Femur (tissue), 1 donor: ENCODE results near the gene NRG3.

ENCODE experiments used
- DNase-seq: peaks from one replicate; pipeline ENCODE4 v3.0.0-alpha.2; 2017

NRG3 gene

DNA sequence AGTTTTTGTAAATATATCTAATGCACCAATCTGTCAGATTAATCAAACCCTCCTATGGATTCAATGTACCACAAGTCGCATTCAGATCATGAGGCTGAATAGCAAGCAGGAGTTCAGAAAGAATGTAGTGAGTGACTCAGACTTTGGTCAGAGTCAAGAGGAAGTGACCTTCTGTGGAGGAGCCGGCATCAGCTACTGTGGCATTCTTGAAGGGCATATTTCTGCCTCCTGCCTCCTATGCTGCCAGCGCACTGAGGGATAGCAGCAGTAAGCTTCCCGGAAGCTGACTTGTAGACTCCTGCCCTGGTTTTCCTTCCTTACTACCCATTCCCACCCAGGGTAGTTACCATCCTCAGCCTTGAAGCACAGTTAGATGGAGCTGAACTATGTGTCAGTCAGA is 867.5 kb downstream of the NRG3 start:
- DNase-seq, result no peak

DNA sequence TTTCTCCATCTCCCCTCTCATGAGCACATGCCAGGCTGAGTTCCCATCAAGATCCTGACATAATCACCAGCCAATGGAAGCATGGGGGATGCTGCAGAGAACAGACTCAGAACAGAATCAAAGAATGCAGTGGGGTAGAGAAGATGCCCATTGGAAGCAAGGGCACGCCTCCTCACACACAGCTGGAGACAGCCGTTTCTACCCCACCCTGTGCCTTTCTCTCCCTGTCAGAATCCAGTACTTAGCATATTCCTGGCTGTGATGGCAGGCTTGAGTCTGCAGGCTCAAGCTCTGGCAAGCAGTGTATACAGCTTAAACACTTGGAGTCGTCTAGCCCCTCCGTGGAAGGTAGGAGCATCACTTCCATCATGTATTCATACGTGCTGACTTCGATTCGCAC is 867.9 kb downstream of the NRG3 start:
- DNase-seq, result no peak

DNA sequence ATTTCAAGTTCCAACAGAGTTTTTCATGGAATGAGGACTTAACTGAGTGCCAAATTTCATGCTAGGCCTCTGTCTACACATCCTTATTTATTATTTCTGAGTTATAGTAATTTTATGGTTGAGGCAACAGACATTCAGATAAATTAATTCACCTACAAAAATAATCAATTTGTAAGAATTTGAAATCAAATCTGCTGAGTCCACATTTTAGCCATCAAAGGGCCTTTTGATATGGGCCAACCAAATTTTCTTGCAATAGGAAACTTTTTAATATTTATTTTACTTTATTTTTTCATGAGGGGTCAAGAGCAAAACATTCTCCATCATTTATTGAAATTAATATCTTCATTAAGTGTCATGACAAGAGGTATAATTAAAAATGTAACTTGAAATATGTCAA is 875.5 kb downstream of the NRG3 start:
- no peak for DNase-seq

DNA sequence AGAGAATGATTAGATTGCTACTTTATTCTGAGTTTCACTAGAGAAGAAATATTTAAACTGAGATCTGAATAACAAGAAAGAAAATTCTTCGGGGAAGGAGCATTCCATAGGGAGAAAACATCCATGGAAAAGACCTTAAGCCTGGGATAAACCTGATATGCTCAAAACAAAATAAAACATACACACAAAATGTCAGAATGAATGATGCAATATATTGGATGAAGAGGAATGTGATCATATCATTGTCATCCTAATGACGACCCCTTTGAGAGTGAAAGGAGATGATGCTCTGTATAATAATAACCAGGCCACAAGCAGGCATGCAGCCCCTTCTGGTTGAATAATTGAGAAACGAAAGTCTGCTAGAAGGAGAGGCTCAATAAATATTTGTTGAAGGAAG is 882.4 kb downstream of the NRG3 start:
- no peak for DNase-seq

DNA sequence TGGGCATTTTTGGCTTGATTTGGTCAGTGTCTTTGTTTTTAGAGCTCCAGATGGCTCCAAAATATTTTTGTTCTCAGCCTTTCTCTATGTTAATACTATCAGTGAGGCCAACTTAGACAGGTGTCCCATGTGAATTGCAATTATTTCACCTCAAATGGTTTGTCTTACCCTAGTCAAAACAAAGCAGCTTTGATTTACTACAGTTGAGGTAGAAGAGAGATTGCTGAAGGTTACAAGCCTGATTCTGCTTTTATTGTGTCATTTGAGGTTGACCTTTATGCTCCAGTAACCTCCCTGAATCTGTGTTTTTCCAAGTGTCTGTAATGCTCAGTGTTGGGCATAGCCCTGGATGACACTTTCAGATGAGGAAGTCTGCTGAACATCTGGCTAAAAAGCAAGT is 882.9 kb downstream of the NRG3 start:
- no peak for DNase-seq

DNA sequence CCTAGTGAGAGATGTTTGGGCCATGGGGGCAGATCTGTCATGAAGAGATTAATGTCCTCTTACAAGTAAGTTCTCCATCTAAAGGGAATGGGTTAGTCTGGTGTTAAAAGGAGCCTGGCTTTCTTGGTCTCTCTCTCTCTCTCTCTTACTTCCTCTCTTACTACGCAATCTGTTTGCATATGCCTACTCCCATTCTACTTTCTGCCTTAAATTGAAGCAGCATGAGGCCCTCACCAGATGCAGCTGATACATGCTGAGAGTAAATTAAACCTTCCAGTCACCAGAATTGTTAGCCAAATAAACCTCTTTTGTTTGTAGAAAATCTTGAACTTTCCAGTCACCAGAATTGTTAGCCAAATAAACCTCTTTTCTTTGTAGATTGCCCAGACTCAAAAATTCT is 884.1 kb downstream of the NRG3 start:
- DNase-seq, result no peak

DNA sequence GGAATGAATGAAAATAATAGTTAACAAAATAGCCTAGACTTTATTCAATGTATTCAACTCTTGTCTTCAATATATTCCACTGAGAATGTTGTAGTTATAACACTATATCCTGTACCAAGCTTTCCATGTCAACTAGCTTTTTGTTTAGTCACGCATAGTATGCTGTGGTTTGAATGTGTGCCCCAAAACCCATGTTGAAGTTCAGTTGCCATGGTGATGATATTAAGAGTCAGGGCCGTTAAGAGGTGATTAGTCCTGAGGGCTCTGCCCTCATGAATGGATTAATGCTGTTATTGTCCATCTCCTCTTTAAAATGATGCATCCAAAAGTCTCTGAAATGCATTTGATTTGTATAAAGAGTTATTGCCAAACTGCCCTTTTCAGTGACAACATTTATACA is 887.6 kb downstream of the NRG3 start:
- no peak for DNase-seq

DNA sequence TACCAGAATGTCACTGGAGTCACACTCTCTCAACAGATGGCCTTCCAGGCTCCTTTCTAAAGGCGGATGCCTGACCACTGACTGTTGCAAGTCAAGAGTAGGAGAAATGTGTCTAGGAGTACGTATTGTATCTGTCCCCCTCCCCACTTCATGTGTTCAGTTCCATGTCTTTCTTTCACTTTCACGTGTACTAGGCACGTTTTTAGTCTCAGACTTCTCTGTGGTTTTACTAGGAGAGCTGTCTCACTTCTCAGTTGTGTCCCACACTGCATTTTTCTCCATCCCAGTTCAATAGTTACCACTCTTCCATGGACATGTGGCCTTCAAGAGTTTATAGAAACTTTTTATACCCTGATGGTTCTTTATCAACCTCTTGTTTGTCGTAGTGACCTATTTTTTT is 893.0 kb downstream of the NRG3 start:
- DNase-seq, result no peak

DNA sequence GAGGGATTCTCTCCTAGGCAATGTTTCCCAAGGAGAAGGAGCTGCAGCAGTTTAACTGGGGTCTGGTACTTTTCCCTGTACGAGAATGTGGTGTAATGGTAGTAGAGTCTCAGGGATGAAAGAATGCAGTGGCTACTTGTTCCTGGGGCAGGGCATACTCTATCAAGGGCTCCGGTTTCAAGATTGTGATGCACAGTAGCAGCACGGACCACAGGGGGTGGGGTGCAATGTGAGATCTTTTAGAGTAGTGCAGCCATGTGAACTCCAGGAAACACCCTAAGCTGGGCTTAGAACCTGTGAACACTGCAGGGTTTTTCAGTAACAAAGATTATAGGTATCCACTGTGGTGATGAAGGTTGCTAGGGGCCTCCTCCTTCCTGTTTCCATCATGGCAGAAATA is 903.9 kb downstream of the NRG3 start:
- no peak for DNase-seq

DNA sequence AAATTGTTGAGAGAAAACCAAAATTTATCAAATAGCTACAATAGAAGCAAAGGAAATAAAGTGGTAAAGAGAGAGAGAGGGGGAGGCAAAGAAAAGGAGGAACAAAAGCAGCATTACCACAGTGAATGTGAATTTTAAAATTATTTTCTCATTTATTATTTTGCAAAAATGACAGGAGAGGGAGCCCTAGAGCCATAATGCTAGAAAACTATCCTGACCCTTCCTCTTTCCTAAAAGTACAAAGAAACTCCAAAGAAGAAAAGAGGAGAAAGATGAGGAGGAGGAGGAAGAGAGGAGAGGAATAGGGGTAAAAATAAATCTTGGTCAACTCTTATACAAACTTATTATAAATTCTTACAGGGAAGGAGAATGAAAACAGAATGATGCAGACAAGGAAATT is 921.5 kb downstream of the NRG3 start:
- DNase-seq, result no peak

DNA sequence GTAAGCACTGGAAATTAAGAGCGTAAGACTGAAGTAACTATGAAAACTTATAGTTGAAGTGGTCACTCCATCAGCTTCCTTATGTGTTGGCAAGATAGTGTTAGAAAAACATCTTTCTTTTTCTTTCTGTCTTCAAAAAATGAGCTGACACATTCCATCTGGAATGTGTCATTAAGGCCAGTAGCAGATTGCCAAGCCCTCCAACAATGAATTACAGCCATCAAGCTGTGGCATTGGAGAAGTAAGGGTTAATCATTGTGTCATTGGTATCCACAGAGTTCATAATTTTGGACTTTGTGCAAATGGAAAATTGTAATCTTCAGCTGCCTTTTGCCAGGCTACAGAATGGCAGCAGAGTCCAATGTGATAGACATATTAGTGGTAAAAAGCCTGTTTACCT is 926.3 kb downstream of the NRG3 start:
- DNase-seq, result no peak

DNA sequence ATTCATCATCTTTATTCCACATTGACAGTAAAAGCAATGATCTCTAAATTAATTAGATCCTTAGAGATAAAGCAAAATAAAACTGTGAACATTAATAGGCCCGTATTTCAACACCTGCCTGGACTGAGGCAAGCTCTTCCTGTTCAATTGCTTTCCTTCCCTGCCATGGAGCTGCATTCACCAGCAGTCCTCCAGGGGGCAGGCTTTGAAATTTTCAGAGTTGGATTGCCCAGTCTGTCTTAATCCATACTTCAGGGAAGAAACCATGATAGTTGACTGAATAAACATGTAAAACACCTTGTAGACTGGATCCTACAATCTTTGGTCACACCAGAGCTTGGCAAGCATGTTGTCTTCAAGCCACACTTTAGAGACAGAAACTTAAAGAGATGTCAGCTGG is 936.6 kb downstream of the NRG3 start:
- no peak for DNase-seq

DNA sequence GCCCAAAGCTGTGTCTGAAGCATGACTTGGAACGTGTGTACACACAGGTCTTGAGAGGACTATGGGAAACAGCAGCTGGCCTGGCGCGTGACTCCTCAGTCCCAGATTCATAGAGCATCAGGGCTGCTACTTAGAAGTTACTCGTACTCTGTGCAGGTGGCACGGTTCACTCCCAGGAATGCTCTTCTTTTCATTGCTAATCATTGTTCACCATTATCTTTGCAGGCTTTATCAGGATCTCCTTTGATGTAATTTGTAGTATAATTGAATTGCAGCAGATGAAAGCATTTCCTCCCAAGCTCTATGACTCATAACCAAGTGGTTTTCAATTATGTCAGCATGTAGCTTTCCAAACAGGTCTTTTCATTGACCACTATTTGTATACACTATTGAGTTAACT is 938.9 kb downstream of the NRG3 start:
- DNase-seq, result no peak

DNA sequence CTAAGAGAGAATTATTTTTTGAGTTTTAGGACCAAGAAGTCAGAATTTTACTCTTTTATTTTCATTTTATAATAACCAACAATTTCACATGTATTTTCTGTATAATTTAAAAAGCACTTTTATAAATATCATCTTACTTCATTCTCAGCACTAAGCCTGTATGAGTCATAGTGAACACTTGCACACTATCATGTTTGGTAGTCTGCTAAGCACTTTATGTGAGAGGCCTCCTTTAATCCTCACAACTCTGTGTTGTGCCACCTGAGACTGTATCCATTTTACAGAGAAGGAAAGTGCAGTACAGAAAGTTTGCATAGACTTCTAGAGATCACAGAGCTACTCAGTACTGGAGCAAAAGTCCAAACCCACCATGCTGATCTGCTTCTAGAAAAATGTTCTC is 939.6 kb downstream of the NRG3 start:
- DNase-seq, result no peak

DNA sequence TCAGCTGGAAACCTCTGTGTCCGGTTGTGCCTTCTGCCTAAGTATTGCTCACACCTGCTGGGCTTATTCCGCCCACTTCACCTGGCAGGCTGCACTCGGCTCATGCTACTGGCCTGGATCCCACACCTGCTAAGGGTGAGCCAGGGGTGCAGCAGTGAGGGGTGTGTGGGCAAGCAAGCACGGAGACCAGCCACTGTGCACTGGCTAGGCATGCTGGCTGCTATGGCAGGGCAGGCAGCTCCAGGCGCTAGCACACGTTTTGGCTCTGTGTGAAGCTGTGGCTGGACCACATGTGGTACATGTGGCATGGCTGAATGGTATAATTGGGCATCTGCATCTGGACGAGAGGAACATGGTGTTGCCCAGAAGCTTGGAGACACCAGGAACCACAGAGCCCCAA is 940.7 kb downstream of the NRG3 start:
- DNase-seq, result no peak

DNA sequence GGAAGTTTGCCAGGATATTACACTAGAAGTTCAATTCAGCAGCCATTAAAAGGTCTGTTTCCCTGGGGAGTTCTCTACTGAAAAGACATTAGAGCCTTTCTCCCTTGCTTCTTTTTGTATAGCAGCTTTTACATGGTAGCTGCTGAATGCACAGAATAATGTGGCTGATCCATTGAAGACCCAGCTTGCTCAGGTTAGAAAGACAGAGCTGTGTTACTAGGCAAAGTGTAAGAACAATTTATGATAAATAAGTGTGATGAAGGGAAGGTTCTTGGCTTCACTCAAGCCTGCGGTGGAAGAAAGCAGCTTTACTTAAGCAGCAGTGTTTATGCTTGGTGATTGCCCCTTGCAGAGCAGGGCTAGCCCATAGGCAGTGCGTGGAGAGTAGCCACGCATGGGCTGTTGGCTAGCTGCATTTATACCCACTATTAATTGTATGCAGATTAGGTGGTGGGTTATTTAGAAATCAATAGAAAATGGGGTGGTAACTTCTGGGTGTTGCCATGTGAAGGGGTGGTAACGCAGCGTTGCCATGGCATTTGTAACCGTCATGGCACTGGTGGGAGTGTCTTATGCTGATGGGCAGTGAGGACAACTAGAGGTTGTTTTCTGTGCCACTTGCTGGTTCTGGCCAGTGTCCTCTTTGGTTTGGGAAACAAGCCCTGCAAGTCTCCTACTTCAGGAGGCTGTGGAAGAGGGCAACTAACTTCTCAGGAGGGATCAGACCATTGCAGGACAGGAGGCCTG is 942.9 kb downstream of the NRG3 start:
- no peak for DNase-seq

DNA sequence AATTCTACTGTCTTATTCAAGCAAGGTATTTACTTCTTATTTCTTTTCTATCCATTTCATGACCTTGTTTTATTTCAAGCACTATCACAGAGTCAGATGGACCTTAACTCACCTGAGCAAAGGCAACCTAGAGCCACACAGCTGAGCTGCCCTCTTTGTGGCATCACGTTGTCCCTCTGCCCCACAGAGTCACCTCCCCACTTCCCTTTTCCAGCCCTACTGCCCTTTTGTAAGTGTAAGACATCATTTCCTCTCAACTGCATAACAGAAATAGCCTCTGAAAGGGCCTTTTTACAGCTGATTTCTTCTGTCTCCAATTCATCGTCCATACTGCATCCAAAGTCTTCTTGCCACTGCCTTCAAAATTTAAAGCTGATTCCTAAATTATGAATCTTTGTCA is 946.0 kb downstream of the NRG3 start:
- no peak for DNase-seq

DNA sequence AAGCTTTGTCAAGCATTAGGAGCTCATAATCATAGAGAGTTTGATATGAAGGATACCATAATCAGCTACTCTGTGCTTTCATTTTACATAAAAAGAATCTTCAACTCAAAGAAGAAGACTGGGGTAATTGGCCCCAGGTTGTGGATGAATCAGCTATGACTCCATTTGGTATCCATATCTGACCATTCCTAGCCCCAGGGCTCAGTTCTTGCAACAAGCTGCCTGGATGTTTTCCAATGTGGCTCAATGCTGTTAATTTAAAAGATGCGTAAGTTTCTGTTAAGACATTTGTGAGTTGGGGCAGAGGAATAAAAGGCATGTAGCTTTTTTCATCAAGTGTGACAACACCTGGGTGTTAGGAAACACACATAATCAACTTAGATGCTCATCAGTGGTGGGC is 951.1 kb downstream of the NRG3 start:
- no peak for DNase-seq

DNA sequence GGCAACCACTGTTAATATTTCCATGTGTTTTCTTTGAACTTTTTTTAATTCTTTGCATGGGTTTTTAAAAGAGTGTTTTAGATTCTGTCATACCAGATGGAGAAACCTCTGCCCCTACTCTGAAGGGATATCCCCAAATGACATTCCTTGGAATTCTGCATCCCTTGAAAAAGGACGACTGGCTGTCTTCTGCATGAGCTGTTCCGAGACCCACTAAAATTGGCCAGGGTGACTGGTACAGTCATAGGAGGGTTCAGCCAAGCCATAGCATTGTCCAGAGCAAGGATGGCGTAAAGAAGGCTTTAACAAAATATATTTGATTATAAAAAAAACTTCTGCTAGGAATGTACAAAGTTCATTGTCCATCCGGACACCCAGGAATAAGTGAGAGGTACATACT is 952.9 kb downstream of the NRG3 start:
- no peak for DNase-seq

DNA sequence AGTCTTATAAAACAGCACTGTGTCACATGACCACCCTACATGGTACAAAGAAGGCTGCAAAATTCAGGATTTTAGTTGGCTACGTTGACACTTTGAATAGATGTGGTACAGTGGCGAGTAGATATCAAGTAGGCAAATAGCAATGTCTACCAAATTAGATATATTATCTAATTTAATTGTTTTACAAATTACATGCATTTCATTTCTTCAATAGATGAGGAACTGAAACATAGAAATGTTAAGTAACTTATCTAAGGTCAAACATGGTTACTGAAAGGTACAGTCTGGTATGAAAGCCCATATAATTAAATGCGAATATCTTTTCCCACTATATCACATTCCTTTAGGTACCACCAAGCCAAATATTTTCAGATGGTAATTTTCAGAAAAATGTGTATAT is 972.2 kb downstream of the NRG3 start:
- DNase-seq, result no peak

DNA sequence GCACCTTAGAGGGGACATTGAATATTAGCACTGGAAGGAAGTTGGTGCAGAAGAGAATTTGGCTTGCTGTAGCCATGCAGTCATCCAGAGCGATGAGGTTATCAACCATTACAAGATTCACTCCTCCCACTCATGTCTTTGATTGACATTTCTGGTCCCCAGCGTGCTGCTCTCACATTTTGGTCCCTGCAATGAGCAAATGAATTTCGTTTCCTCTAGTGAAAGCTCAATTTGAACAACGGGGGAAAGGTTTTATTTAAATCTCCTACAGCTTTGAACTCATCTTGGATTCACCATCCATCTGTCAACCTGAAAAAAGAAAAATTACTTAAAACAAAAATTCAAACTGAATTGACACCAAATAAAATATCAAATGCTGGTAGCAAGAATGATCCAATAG is 975.2 kb downstream of the NRG3 start:
- no peak for DNase-seq

DNA sequence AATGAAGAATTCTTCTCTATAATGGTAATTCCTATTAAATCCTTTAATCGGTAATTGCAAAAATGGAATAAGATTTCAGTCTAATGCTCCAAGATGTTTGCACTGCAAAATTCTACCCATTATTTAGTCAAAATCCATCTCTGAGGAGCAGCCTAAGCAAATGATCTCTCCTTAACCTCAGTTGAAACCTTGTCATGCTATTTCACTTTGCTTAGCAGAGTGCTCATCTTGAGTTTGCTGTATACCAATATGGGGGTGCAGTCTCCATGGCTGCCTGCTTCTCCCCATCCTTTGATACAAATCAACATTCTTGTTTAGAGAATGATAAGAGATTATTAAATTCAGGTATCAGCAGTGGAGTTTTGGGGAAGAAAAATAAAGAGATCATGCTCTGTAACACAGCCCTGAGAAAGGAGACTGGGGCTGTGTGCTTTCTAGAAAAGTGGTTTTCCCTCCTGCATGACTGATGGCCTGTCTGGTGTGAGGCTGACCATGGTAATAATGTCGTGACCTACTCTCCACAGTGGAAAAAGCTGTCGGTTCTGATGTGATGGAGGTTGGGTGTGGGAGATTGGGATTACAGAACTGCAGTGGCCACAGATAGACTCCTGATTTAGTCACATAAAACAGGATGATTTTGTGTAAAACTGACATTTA is 982.1 kb downstream of the NRG3 start:
- no peak for DNase-seq

DNA sequence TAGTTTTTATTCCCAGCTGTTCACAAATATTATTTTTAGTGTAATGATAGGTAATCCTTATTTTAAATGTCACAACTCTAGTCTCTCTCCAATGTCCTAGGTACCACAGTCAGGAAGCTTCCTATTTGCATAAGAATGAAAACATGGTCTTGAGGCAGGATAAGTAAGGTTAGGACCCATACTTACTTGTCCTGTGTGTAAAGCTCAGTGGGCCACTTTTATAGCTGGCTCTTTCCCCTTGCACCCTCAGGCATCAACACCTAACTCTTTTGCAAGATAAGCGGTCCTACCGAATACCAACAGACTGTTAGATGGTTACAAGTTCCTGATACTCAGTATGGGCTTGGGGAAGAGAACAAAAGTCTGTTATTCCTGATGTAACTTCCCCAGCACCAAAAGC is 986.9 kb downstream of the NRG3 start:
- no peak for DNase-seq

DNA sequence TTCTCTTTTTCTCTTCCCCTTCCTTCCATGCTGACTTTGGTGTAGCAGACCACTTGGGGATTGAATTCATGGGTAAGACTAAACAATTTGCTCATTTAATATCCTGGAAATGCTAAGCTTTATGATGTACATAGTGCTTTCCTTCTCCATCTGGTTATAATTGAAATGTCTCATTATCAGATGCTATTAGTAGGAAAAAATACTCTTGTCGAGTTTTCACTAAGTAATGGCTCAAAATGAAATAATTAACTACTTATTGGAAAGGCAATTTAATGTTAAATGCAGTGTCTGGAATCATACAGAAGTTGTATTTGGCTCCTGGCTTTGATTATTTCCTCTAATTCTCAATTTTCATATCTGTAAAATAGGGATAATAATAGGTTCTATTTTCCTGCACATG is 990.4 kb downstream of the NRG3 start:
- no peak for DNase-seq

DNA sequence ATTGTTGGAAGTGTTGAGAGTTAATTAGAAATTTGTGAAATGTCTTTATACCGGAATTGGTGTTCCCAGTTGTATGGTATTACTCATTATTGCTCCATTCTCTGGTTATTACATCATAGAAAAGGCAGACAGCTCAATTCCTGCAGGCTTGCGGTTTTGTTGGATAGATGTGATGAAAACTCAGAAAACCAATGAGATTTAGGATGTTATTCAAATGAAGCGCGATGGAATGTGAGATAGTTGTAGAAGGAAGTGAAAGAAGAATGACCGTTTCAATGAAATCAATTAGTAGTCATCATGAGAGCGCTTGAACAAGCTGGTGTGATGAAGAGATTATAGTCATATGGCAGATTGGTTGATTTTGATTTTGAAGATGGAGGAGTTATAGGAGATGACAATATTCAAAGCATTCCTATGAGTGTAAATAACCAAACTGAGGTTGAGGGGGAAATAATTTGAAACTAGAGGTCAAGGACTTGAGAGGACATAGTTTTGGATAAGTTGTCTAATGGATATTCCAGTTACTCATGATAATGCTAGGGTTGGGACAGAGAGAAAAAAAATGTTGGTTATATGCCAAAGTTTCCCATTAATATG is 991.5 kb downstream of the NRG3 start:
- no peak for DNase-seq
